ENCODE measurements around the gene FGF21. TPM values are rescaled to one million over a fixed set of nuclear protein-coding genes. Genes with fewer than 3 reads are reported as not detected.
"Not testable (repeated sequence)": the region's sequence is repeated elsewhere in the genome, so short reads cannot be mapped to it uniquely, and the experiment has no call there.

FGF21 gene
- total RNA-seq, 2 experiments from 2014 or later = not detected

DNA sequence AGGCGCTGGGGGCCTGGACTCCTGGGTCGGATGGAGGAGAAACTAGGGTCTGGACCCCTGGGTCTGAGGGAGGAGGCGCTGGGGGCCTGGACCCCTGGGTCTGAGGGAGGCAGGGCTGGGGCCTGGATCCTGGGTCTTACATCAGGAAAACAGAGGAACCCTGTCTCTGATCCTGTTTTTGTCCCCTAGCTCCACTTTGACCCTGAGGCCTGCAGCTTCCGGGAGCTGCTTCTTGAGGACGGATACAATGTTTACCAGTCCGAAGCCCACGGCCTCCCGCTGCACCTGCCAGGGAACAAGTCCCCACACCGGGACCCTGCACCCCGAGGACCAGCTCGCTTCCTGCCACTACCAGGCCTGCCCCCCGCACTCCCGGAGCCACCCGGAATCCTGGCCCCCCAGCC, 2.4 kb downstream of the FGF21 start:
- H3K27ac Mint-ChIP-seq = no peak overlapping the region
- H3K9me3 Mint-ChIP-seq (ENCODE audit: insufficient read depth) = no peaks in the 10 kb centered on the region
- no peak for ATAC-seq
- ChIA-PET POLR2A (no interaction called here), CTCF (interaction anchor here (0.6 kb wide), 1 partner anchor 677 kb away, joined by 3 read pairs; no protein-coding TSS in a partner anchor)
- H3K36me3 Mint-ChIP-seq (ENCODE audit: low read depth) = no peaks in the 10 kb centered on the region
- peaks cover 21% of the 10 kb centered on the region for H3K4me1 Mint-ChIP-seq (ENCODE audit: low read depth)
- H3K4me3 Mint-ChIP-seq = no peak overlapping the region
- no peak for DNase-seq
- peaks cover 21% of the 10 kb centered on the region for H3K27me3 Mint-ChIP-seq (ENCODE audit: low read depth)

DNA sequence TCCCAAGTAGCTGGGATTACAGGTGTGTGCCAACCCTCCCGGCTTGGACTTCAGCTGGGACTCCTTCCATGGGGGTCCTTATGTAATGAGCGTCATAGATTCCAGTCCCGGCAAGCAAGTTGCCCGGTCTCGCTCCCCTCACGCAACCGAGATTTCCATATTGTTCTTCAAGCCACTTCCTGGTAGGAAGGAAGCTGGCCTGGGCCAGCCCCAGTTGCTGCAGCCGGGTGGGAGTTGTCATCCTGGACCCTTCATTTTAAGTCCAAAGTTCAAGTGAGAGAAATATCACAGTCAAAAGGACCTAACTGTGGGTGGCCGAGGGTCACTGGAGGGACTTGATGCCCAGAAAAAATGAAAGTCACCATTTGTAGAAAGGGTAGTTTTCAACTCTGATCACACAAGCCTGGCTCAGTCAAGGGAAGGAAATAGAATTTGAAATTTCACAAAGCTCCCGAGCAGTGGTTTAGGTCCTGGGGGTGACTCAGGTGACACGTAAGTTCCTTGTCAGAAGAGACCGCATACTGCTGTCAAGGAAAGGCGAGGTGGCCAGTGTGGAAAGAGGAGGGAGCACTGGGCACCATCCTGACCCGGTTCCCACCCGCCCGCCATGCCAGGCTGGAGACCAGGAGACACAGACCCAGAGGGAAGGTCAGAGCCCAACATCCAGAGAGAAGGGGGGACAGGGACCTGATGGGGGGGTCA, 5.3 kb downstream of the FGF21 start:
- Mint-ChIP-seq H3K4me1 (ENCODE audit: low read depth) (peaks cover 12% of the 10 kb centered on the region), H3K27me3 (ENCODE audit: low read depth) (peaks cover 8% of the 10 kb centered on the region), H3K27ac (peak overlapping the region; percentile 55), H3K4me3 (no peak overlapping the region), H3K9me3 (ENCODE audit: insufficient read depth) (no peaks in the 10 kb centered on the region), H3K36me3 (ENCODE audit: low read depth) (no peaks in the 10 kb centered on the region)
- ChIA-PET POLR2A (interaction anchor here (0.7 kb wide), 1 partner anchor 16 kb away, joined by 3 read pairs; no protein-coding TSS in a partner anchor), CTCF (interaction anchor here (1.1 to 1.8 kb wide), 2 partner anchors 35 to 82 kb away, joined by 3 to 6 read pairs; no protein-coding TSS in a partner anchor)
- DNase-seq (no peak), ATAC-seq (peak; percentile 36)

DNA sequence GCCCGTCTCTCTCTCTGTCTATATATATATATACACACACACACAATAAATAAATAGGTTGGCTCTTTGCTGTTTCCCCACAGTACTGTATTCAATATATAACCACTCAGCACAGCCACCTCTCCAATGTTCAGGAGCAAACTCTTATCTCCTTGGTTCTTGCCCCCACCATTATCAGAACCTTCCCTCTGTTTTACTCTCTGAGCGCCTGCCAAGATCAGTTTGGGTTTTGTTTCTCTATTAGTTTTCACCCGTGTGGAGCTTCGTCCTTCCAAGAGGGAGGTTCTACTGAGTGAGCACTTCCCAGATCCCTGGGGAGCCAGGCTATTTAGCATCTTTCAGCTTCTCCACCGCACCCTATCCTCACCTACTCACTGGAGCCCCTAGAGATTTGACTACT, 10.5 kb downstream of the FGF21 start:
- POLR2A ChIA-PET; DNase-seq; H3K4me1 Mint-ChIP-seq (ENCODE audit: low read depth); H3K27ac Mint-ChIP-seq; H3K36me3 Mint-ChIP-seq (ENCODE audit: low read depth); ATAC-seq; H3K4me3 Mint-ChIP-seq; CTCF ChIA-PET; H3K9me3 Mint-ChIP-seq (ENCODE audit: insufficient read depth): not testable (repeated sequence)
- peaks cover 21% of the 10 kb centered on the region for H3K27me3 Mint-ChIP-seq (ENCODE audit: low read depth)

DNA sequence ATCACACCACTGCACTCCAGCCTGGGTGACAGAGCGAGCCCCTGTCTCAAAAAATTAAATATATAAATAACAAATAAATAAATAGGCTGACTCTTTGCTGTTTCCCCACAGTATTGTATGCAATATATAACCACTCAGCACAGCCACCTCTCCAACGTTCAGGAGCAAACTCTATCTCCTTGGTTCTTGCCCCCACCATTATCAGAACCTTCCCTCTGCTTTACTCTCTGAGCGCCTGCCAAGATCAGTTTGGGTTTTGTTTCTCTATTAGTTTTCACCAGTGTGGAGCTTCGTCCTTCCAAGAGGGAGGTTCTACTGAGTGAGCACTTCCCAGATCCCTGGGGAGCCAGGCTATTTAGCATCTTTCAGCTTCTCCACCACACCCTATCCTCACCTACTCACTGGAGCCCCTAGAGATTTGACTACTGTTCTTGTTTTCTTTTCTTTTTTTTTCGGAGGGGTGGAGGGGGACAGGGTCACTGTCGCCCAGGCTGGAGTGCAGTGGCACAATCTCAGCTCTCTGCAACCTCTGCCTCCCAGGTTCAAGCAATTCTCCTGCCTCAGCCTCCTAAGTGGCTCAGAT, 12.9 kb downstream of the FGF21 start:
- POLR2A ChIA-PET, H3K4me3 Mint-ChIP-seq: not testable (repeated sequence)
- peaks cover 20% of the 10 kb centered on the region for H3K27me3 Mint-ChIP-seq (ENCODE audit: low read depth)

DNA sequence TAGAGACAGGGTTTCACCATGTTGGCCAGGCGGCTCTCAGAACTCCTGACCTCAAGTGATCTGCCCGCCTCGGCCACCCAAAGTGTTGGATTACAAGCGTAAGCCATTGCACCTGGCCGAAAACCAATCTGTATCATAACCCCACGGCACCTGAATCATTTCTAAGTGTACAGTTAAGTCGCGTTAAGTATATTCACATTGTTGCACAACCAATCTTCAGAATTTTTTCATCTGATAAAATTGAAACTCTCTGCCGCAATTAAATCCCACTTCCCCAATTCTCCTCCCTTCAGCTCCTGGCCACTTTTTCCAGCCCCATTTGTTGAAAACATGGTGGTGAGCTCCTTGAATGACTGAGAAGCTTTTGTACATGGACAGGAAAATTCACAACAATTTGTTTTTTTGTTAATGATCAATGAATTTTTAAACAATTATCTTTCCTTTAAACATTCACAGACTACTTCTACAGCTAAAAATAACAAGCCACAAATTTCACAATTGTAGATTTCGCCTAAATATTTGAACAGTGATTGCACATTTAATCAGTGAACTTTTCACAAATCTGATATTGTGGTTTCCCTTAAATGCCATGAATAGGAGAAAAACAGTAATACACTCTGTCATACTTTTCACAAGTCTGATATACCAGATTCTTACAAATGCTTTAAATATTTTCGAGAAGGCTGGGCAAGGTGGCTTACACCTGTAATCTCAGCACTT, 13.8 kb downstream of the FGF21 start:
- POLR2A ChIA-PET = no interaction called here
- Mint-ChIP-seq H3K27me3 (ENCODE audit: low read depth) (peaks cover 20% of the 10 kb centered on the region), H3K4me3 (no peak overlapping the region), H3K4me1 (ENCODE audit: low read depth) (no peaks in the 10 kb centered on the region), H3K27ac (no peak overlapping the region), H3K36me3 (ENCODE audit: low read depth) (no peaks in the 10 kb centered on the region), H3K9me3 (ENCODE audit: insufficient read depth) (no peaks in the 10 kb centered on the region)
- DNase-seq (no peak), ATAC-seq (no peak)
- CTCF ChIA-PET = interaction anchor here (0.7 to 0.9 kb wide), 4 partner anchors 18 to 131 kb away, joined by 3 to 4 read pairs (median 4); no protein-coding TSS in a partner anchor

More for the DNA sequence above, 12.9 kb downstream of the FGF21 start:
- not testable (repeated sequence) for H3K4me1 Mint-ChIP-seq (ENCODE audit: low read depth); ATAC-seq; H3K36me3 Mint-ChIP-seq (ENCODE audit: low read depth); H3K9me3 Mint-ChIP-seq (ENCODE audit: insufficient read depth); DNase-seq; H3K27ac Mint-ChIP-seq
- CTCF ChIA-PET = interaction anchor here (1.1 kb wide), 1 partner anchor 27 kb away, joined by 3 read pairs; no protein-coding TSS in a partner anchor

DNA sequence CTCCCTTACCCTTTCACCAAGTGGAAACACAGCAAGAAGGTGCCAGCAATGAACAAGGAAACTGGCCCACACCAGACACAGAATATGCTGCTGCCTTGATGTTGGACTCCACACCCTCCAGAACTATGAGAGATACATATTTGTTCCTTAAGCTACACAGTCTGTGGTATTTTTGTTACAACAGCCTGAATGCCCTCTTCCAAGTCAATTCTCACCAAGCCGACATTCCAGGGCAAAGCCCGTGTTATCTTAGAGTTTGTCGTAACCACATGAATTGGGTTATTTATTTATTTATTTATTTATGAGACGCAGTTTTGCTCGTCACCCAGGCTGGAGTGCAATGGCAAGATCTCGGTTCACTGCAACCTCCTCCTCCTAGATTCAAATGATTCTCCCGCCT, 14.9 kb downstream of the FGF21 start:
- Mint-ChIP-seq H3K27me3 (ENCODE audit: low read depth) (peaks cover 20% of the 10 kb centered on the region), H3K4me1 (ENCODE audit: low read depth) (no peaks in the 10 kb centered on the region), H3K4me3 (no peak overlapping the region), H3K36me3 (ENCODE audit: low read depth) (no peaks in the 10 kb centered on the region), H3K9me3 (ENCODE audit: insufficient read depth) (no peaks in the 10 kb centered on the region), H3K27ac (no peak overlapping the region)
- DNase-seq = no peak
- ChIA-PET POLR2A (no interaction called here), CTCF (interaction anchor here (0.7 to 1.3 kb wide), 3 partner anchors 18 to 130 kb away, joined by 3 to 5 read pairs (median 3); no protein-coding TSS in a partner anchor)
- no peak for ATAC-seq

DNA sequence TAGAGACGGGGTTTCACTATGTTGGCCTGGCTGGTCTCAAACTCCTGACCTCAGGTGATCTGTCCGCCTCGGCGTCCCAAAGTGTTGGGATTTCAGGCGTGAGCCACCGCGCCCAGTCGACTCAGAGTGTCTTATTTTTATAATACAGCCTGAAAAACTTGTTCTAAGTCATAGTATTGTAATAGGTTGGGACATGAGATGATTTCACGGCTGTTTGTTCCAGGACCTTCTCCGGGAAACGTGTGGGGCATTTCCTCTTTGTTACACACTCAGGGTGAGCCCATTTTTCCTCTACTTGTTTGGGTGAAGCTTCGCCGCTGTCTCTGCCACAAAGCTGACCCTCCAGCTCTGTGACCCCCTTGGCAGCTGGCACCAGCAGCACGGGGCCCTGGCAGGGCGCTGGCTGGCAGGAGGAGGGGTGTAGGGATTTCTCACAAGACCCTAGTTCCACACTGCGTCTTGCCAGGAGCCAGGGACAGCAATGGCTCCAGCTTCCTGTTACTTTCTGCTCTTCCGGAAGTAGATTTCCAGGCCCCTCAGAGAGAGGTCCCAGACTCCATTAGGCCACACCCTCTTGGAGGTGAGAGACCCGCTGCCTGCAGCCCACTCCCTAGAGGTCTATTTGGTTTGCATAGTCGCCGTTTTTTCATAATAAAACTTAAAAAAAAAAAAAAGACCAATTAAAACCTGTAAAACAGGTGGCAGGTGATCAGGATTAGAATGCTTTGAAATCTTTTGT, 15.6 kb downstream of the FGF21 start:
- POLR2A ChIA-PET = no interaction called here
- Mint-ChIP-seq H3K36me3 (ENCODE audit: low read depth) (no peaks in the 10 kb centered on the region), H3K27me3 (ENCODE audit: low read depth) (peaks cover 16% of the 10 kb centered on the region), H3K9me3 (ENCODE audit: insufficient read depth) (no peaks in the 10 kb centered on the region), H3K27ac (no peak overlapping the region), H3K4me1 (ENCODE audit: low read depth) (no peaks in the 10 kb centered on the region), H3K4me3 (no peak overlapping the region)
- ATAC-seq (no peak), DNase-seq (no peak)
- CTCF ChIA-PET = interaction anchor here (1.1 to 1.3 kb wide), 2 partner anchors 17 to 25 kb away, joined by 3 to 5 read pairs; no protein-coding TSS in a partner anchor

DNA sequence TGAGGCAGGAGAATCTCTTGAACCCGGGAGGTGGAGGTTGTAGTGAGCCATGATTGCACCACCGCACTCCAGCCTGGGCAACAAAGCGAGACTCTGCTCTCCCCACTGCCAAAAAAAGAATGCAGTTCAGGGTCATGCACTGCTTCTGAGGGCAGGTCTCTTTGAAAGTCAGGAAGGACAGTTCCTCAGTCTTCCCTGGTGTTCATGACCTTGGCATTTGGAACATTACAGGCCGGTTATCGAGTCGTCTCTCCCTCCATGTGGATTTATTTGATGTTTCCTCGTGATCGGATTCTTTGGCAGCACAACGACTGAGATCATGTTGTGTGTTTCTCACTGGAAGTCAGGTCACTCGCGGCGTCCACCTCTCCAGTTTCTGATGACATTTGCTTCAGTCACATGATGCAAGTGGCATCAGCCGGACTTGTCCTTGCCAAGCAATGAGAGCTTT, 17.2 kb downstream of the FGF21 start:
- POLR2A ChIA-PET = no interaction called here
- DNase-seq (no peak), ATAC-seq (no peak)
- peaks cover 15% of the 10 kb centered on the region for H3K27me3 Mint-ChIP-seq (ENCODE audit: low read depth)
- H3K9me3 Mint-ChIP-seq (ENCODE audit: insufficient read depth) = no peaks in the 10 kb centered on the region
- no peaks in the 10 kb centered on the region for H3K36me3 Mint-ChIP-seq (ENCODE audit: low read depth)
- H3K27ac Mint-ChIP-seq = no peak overlapping the region
- H3K4me3 Mint-ChIP-seq = no peak overlapping the region
- CTCF ChIA-PET = interaction anchor here (1.1 kb wide), 1 partner anchor 15 kb away, joined by 3 read pairs; no protein-coding TSS in a partner anchor
- no peaks in the 10 kb centered on the region for H3K4me1 Mint-ChIP-seq (ENCODE audit: low read depth)

DNA sequence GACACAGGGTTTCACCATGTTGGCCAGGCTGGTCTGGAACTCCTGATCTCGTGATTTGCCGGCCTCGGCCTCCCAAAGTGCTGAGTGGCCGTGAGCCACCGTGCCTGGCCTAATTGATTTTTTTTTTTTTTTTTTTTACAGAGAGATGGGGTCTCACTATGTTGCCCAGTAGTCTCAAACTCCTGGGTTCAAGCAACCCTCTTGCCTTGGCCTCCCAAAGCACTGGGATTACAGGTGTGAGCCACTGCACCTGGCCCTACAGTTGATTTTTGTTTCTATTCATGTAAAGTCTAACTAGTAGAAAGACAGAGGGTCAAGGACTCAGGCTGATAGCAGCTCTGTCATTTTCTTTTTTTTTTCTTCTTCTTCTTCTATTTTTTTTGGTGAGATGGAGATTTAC, 21.8 kb downstream of the FGF21 start:
- no peaks in the 10 kb centered on the region for H3K9me3 Mint-ChIP-seq (ENCODE audit: insufficient read depth)
- ATAC-seq = no peak
- CTCF ChIA-PET = interaction anchor here (0.8 kb wide), 1 partner anchor 199 kb away, joined by 3 read pairs; no protein-coding TSS in a partner anchor
- DNase-seq = no peak
- H3K4me3 Mint-ChIP-seq = no peak overlapping the region
- H3K27me3 Mint-ChIP-seq (ENCODE audit: low read depth) = peaks cover 3% of the 10 kb centered on the region
- no peak overlapping the region for H3K27ac Mint-ChIP-seq
- H3K4me1 Mint-ChIP-seq (ENCODE audit: low read depth) = no peaks in the 10 kb centered on the region
- no peaks in the 10 kb centered on the region for H3K36me3 Mint-ChIP-seq (ENCODE audit: low read depth)
- POLR2A ChIA-PET = no interaction called here

DNA sequence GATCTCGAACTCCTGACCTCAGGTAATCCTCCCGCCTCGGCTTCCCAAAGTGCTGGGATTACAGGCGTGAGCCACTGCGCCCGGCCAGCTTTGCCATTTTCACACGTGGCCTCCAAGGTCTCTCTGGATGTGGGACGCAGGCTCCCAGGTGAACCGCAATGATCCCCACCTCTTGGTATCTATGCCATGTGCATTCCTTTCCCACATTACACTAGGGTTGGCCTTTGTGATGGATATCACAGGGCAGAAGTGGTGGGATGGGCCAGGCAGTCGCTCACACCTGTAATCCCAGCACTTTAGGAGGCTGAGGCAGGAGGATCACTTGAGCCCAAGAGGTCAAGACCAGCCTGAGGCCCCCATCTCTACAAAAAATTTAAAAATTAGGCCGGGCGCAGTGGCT, 22.4 kb downstream of the FGF21 start:
- Mint-ChIP-seq H3K9me3 (ENCODE audit: insufficient read depth) (no peaks in the 10 kb centered on the region), H3K27me3 (ENCODE audit: low read depth) (peaks cover under 1% of the 10 kb centered on the region), H3K27ac (no peak overlapping the region), H3K4me3 (no peak overlapping the region), H3K4me1 (ENCODE audit: low read depth) (peaks cover 2% of the 10 kb centered on the region), H3K36me3 (ENCODE audit: low read depth) (no peaks in the 10 kb centered on the region)
- ATAC-seq (no peak), DNase-seq (no peak)
- CTCF ChIA-PET = interaction anchor here (0.8 to 2.0 kb wide), 2 partner anchors 10 to 199 kb away, joined by 3 to 6 read pairs; no protein-coding TSS in a partner anchor
- POLR2A ChIA-PET = no interaction called here

DNA sequence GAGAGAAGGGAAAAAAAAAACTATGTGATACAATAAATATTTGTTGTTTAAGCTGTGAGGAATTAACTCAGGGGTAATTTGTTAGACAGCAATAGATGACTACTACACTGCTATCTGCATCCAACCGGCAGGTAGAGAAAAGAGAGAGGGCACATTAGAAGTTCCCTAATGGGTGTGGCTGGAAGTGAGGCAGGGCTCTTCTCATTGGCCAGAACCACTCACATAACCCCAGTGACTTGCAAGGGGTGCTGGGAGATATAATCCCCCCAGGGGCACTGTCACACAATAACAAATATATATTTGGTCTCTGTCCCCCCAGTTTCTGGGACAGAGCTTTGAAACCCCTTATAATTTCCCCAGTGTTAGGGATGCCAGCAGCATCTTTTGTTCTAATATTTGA, 24.3 kb downstream of the FGF21 start:
- POLR2A ChIA-PET = interaction anchor here (0.6 kb wide), 2 partner anchors 48 to 922 kb away, joined by 3 to 7 read pairs; no protein-coding TSS in a partner anchor
- no peak for ATAC-seq
- H3K27me3 Mint-ChIP-seq (ENCODE audit: low read depth) = no peaks in the 10 kb centered on the region

More for the DNA sequence above, 24.3 kb downstream of the FGF21 start:
- no peak for DNase-seq
- H3K9me3 Mint-ChIP-seq (ENCODE audit: insufficient read depth) = no peaks in the 10 kb centered on the region
- H3K27ac Mint-ChIP-seq = no peak overlapping the region
- CTCF ChIA-PET = interaction anchor here (2.0 kb wide), 1 partner anchor 8 kb away, joined by 6 read pairs; no protein-coding TSS in a partner anchor
- no peaks in the 10 kb centered on the region for H3K36me3 Mint-ChIP-seq (ENCODE audit: low read depth)
- H3K4me3 Mint-ChIP-seq = no peak overlapping the region
- H3K4me1 Mint-ChIP-seq (ENCODE audit: low read depth) = peaks cover 2% of the 10 kb centered on the region

Measured in activated CD8-positive, alpha-beta T cell treated with anti-CD3 and anti-CD28 coated beads, Interleukin-2, amount 10 ng/mL, durations not matched to agents 7 days and 5 days (primary cell).